Measurements from ENCODE around the gene GRID1.

The GRID1 gene

DNA sequence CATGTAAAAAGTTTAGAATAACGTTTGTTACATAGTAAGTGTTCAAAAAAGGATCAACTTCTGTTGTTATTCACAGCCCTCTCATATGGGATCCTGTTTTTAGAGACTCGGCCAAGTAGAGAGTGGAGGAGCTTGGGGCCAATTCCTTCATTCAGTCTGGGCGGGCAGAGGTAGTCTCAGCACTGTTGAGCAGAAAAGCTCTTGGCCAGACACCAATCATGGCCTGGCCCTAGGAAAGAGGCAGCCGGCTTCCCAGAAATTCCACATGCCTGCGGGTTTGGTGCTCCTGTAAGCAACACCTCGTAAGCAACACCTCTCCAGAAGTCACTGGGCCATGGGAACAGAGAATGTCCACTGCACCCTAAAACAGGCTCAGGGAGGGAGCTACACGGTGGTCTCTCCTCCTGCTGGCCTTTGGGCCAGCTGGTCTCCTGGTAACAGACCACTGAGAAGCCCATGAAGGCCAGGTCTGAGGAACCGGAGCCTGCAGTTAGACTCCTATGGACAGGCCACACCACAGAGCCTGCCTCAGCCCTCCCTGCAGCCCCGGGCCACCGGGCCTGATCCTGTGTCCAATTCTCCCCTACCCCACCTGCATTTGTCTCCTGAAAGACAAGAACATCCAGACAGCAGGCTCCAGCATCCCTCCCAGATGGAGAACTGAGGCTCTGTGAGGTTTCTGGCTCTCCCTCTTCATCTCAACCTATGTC is 149.1 kb downstream of the GRID1 start:
- in situ Hi-C loops (cut with MboI; ENCODE audit: low pct_unique_long_range_greater_than_20kb, low sequenced_read_pairs), result no loop called here

GRCh38 chr10:86216886-86217285 is 149.7 kb downstream of the GRID1 start:
- DNase-seq, result no peak
- in situ Hi-C loops (cut with MboI; ENCODE audit: low pct_unique_long_range_greater_than_20kb, low sequenced_read_pairs), result no loop called here

More for the DNA sequence above, 149.1 kb downstream of the GRID1 start:
- no peak for DNase-seq

DNA sequence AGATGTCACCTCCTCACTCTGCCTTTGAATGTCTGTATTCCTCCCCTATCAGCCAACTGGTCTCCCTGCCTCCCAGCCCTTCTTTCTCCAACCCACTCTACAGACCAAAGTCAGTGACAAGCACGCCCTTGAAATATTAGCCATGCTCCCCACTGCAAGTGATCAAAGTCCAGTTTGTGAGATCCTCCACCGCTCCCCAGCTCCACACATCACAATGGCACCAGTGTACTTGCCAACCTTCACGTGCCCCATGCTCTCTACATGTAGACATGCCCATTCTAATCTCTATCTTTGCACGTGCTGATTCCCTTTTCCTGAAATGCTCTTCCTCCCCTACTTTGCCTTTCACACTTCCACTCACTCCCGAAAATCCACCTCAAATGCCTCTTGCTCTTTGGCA is 150.9 kb downstream of the GRID1 start:
- in situ Hi-C loops (cut with MboI; ENCODE audit: low pct_unique_long_range_greater_than_20kb, low sequenced_read_pairs), result no loop called here
- DNase-seq, result no peak

DNA sequence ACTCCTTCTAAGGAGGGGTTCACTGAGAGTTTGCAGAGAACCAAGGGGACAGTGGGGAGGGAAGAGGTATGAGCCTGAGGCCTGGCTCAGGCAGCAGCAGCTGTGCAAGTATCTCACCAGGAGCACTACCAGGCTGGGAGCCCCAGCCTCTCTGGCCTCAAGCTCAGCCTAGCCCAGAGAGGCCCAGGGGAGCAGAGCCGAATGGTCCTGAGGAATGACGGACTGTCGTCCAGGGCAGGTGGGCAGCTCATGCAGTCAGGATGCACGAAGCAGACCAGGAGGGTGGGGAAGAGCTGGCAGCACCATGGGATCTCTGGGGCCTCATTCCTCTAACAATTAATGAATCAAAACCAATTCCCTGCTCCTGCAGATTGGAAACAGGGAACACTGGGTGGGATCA is 151.5 kb downstream of the GRID1 start:
- in situ Hi-C loops (cut with MboI; ENCODE audit: low pct_unique_long_range_greater_than_20kb, low sequenced_read_pairs), result no loop called here
- no peak for DNase-seq

GRCh38 chr10:86213148-86213547 is 153.4 kb downstream of the GRID1 start:
- no peak for DNase-seq
- in situ Hi-C loops (cut with MboI; ENCODE audit: low pct_unique_long_range_greater_than_20kb, low sequenced_read_pairs), result no loop called here

DNA sequence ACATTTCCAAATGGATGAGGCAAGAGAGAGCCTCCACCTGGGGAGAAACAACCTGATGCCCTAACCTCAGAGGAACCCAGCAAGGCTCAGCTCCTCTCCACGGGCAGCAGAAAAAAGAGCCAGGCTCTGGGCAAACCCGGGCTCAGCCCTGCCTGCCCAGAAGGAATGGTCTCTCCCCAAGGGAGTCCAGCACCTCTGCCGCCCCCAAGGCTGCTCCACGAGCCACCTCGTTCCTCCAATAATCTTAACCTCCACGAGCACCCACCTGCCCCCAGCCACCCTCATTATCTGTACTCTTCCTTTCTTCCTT is 154.2 kb downstream of the GRID1 start:
- in situ Hi-C loops (cut with MboI; ENCODE audit: low pct_unique_long_range_greater_than_20kb, low sequenced_read_pairs), result no loop called here
- no peak for DNase-seq

DNA sequence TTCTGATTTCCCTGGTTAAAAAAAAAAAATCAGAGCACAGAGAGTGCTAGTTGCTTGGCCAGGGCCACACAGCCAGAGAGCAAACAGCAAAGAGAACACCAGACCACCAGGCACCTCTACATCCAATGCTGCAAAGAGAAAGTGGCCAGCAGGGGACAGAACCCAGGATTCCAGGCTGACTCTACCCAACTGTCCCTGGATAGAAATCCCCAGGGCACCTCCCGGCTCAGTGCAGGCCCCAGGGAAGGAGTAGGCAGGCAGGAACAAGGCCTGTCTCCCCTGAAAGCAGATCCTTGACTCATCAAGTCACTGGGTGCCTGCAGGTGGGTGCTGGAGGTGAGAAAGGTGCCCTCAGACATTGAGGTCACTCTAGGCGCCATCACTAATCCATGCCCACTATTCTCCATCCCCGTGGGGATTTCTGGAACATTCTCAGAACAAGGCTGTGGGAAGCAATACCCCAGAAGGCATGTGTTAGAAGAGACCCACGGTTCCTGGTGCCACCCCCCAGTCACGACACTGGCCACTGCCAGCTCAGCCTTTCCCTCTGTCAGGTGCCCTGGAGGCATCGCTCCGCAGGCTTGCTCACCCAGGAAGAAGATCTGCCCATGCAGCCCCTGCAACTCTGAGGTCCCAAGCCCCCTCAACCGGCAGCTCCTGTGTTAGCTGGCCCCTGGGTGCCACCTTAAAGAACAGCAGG is 154.8 kb downstream of the GRID1 start:
- DNase-seq, result no peak
- in situ Hi-C loops (cut with MboI; ENCODE audit: low pct_unique_long_range_greater_than_20kb, low sequenced_read_pairs), result no loop called here

DNA sequence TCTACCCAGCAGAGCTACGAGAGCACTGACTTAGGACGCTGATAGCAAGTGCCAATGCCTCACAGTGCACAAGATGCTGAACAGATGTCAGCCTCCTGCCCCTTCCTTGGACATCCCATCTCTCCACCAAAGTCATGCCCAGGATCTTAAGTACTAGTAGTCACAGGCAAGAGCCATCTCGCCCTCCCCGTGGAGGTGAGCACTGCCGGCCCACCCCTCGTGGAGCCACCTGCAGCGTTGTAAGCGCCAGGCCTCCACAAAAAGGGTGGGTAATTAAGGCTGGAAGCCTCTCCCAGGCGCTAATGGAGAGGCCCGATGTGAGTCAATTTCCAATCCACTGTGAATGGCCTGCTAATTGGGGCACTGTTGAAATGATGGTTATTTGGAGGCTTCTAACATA is 156.2 kb downstream of the GRID1 start:
- DNase-seq, result no peak
- in situ Hi-C loops (cut with MboI; ENCODE audit: low pct_unique_long_range_greater_than_20kb, low sequenced_read_pairs), result no loop called here

- DNase-seq, result no peak
- in situ Hi-C loops (cut with MboI; ENCODE audit: low pct_unique_long_range_greater_than_20kb, low sequenced_read_pairs), result no loop called here
These were observed 156.9 kb downstream of the GRID1 start for GRCh38 chr10:86209726-86210125.

DNA sequence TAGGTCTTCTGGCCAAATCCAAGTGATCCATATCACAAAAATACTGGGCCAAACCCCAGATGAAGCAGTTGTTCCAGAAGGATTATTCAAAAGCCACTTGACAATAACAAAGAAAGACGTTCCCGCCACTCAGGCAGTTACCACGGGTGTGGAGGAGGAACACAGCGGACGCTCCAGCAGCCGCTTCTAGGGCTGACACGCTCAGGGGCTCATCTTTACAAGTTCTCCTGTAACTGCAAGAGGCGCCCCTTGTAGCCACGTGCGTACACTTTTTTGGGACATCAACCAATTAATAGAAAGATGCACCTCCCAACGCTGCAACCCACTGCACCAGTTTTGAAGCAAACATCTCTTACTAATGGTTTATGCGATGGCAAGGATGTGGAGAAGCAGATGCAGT is 159.4 kb downstream of the GRID1 start:
- no peak for DNase-seq
- in situ Hi-C loops (cut with MboI; ENCODE audit: low pct_unique_long_range_greater_than_20kb, low sequenced_read_pairs), result no loop called here

- no peak for DNase-seq
- in situ Hi-C loops (cut with MboI; ENCODE audit: low pct_unique_long_range_greater_than_20kb, low sequenced_read_pairs), result no loop called here
These were observed 160.4 kb downstream of the GRID1 start for GRCh38 chr10:86206240-86206579.

DNA sequence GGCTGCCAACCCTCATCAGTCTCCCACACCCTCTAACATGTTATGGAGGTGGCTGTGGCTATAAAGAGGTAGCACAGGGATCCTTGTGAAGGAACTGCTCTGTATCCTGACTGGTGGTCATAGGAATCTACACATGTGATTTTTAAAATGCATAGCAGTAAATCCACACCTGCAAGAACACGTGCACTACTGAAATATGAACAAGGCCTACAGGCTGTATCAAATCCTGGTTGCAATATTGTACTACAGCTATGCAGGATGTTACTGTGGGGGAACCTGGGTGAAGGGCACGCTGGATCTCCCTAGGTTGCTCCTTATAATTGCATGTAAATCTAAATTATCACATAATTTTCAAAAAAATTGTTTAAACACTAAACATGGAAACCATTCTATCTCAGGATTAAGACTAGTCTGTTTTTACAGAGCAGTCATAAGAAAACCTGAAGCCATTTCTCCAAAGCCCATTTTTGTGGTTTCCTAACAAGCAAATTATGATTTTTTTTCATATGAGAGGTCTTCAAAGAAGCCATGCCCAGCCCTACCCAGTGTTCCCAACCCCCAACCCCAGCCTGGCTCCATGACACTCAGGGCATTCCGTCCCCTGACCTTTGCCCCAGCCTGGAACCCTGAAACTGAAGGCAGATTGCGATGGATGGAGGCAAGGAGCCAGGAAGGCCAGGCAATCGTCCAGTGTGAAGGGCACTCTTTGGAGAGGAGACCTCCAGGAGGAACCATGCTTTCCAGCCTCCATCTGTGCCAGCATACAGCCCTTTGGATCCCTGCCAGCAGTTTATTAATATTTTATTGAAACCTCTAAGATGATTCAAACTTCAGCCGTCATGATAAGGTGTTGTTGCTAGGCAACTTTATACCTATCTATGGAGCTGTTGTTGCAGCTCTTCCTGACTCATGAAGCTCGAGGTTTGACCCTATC is 161.0 kb downstream of the GRID1 start:
- no peak for DNase-seq
- in situ Hi-C loops (cut with MboI; ENCODE audit: low pct_unique_long_range_greater_than_20kb, low sequenced_read_pairs), result no loop called here

DNA sequence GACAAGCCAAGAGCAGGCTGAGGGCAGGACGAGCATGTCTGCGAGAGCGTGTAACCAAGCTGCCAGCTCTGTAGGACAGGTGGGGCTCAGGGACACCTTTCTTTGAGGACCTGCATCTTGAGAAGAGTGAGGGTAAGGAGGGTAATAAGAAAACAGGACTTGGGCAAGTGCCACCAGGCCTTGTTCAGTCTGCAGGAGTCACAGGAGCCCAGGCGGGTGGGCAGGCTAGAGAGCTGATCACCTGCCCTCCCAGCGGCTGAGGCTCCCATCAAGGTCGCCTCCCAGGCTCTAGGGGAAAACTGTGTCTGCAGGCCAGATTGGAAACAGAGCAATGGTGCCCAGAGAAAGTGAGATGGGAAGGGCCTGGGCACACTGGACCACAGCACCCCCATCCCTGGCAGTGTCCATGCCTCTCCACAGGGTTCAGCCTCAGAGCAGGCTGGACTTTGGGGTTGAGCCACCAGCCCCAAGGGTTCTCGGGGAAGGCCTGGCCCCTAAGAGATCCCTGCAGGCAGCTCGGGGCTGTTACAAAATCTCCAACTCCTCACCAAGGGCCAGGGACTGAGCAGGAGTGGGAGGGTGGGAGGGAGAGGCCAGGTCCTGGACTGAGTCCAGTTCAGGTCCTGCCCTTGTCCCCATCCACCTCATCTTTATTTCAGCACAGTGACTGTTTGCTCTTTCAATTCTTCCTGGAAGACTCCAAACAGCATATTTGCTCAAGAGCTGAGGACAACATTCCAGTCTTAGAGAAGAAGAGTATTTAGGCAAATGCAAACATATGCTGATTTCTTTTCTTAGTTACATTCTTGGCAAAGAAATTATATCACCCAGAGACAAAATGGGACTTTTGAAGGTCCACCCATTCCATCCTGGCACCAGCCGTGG is 161.9 kb downstream of the GRID1 start:
- in situ Hi-C loops (cut with MboI; ENCODE audit: low pct_unique_long_range_greater_than_20kb, low sequenced_read_pairs), result no loop called here
- DNase-seq, result no peak

DNA sequence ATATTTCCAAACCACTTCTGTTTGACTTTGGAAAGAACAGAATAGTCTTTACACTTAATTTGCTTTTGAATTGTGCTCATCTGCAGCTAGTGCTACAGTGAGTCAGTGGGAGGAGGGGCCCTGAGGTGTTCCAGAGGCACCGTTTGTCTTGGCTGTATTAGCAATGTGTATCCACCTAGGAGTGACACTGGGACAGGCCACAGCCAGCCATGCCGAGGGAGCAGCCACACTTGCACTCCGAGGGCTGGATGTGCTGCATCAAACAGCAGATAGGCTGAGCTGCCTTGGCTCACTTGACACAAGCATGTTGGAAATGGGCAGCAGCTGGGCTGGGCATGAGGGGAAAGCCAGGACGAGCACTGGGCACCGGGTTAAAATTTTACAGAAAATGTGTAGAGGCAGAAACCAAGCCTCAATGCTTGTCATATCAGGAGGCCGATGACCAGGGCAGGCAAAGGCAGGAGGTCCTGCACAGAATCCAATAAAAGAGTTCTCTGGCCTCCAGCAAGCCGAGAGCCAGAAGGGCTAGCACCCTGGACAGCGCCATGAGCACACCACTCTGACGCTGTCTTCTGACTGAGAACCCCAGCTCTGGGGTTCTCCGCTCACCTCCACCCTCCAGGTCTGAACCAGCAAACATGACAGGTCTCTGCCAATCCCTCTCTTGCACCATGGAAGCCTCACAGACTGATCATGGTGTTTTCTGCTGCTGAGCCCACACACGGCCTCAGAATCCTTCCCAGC is 163.3 kb downstream of the GRID1 start:
- peak; percentile 19 for DNase-seq
- in situ Hi-C loops (cut with MboI; ENCODE audit: low pct_unique_long_range_greater_than_20kb, low sequenced_read_pairs), result no loop called here

- no peak for DNase-seq
- in situ Hi-C loops (cut with MboI; ENCODE audit: low pct_unique_long_range_greater_than_20kb, low sequenced_read_pairs), result no loop called here
These were observed 164.3 kb downstream of the GRID1 start for GRCh38 chr10:86202226-86202735.

DNA sequence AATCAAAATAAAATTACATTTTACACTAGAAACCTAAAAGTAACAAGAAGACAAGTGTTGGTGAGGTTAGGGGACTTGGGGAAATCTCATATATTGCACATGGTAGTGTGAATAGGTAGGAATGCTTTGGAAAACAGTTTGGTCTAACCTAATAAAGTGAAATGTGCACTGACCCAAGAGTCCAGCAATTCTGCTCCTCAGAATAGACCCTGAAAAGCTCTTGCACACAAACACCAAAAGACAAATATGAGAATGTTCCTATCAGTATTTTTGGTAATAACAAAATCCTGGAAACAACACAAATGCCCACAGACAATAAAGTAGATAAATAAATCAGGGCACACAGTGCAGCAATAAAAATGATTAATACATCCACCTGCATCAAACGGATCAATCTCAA is 165.7 kb downstream of the GRID1 start:
- DNase-seq, result no peak
- in situ Hi-C loops (cut with MboI; ENCODE audit: low pct_unique_long_range_greater_than_20kb, low sequenced_read_pairs), result no loop called here

DNA sequence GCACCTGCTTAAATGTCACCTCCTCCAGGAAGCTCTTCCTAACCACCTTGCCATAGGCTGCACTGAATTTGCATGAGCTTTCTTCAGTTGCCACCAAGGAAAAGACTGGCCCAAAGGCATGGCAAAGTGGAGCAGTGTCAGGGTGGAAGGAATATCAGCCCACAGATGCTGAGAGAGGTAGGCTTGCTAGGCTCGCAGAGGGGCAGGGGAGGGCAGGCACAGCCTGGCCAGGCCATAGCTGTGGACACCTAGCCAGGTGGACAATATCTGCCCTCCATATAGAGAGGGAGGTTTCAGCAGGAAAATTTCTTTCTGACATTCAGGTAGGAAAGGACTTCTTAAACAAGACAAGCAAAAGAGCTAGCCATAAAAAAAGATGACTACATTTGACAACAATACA is 166.3 kb downstream of the GRID1 start:
- DNase-seq, result no peak
- in situ Hi-C loops (cut with MboI; ENCODE audit: low pct_unique_long_range_greater_than_20kb, low sequenced_read_pairs), result no loop called here

DNA sequence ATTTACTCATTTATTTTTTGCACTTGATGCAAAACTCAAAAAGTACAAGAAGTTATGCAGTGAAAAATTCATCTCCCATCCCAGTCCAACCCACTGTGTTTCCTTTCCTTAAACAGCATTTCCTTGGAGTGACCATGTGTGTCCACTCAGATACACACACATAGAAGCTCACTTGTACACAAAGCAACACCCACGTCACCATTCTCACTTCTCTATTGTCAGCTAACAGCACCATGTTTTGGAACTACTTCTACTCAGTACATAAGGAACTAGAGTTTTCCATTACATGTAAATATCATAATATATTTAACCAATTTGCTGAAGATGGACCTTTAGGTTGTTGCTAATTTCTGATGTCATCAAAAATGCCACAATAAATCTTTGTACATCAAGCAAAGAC is 167.6 kb downstream of the GRID1 start:
- in situ Hi-C loops (cut with MboI; ENCODE audit: low pct_unique_long_range_greater_than_20kb, low sequenced_read_pairs), result no loop called here
- DNase-seq, result no peak
